Right ventricle myocardium superior (tissue), 1 donor: Measurements from ENCODE around the gene PTBP3. TPM values are rescaled to one million over a fixed set of nuclear protein-coding genes. Genes with fewer than 3 reads are reported as not detected.
"Not testable (repeated sequence)": the region's sequence is repeated elsewhere in the genome, so short reads cannot be mapped to it uniquely, and the experiment has no call there.

ENCODE experiments used
- ATAC-seq: fragments of 200-7000 bp; cut with Tn5 transposase; one replicate; pipeline ENCODE4 v1.9.1; 2020; ENCODE audit warnings: mild to moderate bottlenecking; ENCODE audit not compliant: poor library complexity
- DNase-seq: peaks from one replicate; pipeline ENCODE4 v3.0.0-alpha.2; 2020
- intact Hi-C: fragments of 100-400 bp; cut with DNase I; formaldehyde crosslinking; loops from one replicate; pipeline ENCODE4 v1.11.2; 2022
- long read RNA-seq: library from polyadenylated mRNA; unstranded; transcript quantifications from one replicate; pipeline ENCODE4 v2.0.0, GENCODE V29; 2021
- total RNA-seq: library from RNA; stranded (reverse); fragmentation: NEBNext Ultra II Directional; extraction: Animal tissue kit (Norgen Biotek cat#: 25700); gene quantifications from one replicate; pipeline ENCODE4 v1.2.1, GENCODE V29; 2021
- donor health status: DM: no; HTN: yes; CAD: no; lungs with severe emphysema.

PTBP3 gene
- total RNA-seq: 13.7 TPM
- long read RNA-seq, partial matches to known transcripts: 1 of 3 reads
- long read RNA-seq, other reads (novel, unspliced or antisense): 2 of 3 reads

- DNase-seq (peak; percentile 89), ATAC-seq (peak; percentile 83)
- intact Hi-C loops: no loop called here
Observed at GRCh38 chr9:112332977-112333638, at the start of gene PTBP3. Gene PTBP3, minus strand, starts transcription at chr9:112333619. Its CDS starts 35,754 bp downstream, at chr9:112297865.

DNA sequence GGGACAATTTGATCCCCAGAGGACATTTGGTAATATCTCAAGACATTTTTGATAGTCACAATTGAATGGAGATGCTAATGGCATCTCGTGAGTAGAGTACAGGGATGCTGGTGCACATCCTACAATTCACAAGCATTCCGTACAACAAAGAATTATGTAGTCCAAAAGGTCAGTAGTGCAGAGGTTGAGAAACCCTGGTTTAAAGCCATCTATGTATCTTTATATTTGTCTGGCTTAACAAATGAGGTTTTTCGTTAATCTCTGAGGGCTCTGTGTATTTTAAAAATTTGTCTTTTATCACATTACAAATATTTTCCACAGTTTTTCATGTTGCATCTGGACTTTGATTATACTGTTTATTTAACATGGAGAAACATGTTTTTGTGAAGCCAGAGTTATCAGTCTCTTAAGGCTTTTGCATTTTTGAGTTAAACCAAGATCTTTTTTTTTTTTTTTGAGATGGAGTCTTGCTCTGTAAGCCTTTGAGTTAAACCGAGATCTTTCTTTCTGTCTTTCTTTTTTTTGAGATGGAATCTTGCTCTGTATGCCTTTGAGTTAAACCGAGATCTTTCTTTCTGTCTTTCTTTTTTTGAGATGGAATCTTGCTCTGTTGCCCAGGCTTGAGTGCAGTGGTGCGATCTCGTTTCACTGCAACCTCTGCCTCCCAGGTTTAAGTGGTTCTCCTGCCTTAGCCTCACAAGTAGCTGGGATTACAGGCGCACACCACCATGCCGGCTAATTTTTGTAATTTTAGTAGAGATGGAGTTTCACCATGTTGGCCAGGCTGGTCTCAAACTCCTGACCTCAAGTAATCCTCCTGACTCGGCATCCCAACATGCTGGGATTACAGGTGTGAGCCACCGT, 49.3 kb upstream of the PTBP3 start:
- ATAC-seq (no peak), DNase-seq (no peak)
- intact Hi-C loops: no loop called here

GRCh38 chr9:112382066-112382465, 48.6 kb upstream of the PTBP3 start:
- no peak for ATAC-seq
- intact Hi-C loops: no loop called here

GRCh38 chr9:112380825-112381221, 47.4 kb upstream of the PTBP3 start:
- DNase-seq: no peak
- peak; percentile 30 for ATAC-seq
- intact Hi-C loops: no loop called here

More at GRCh38 chr9:112382066-112382465, 48.6 kb upstream of the PTBP3 start:
- DNase-seq: no peak

DNA sequence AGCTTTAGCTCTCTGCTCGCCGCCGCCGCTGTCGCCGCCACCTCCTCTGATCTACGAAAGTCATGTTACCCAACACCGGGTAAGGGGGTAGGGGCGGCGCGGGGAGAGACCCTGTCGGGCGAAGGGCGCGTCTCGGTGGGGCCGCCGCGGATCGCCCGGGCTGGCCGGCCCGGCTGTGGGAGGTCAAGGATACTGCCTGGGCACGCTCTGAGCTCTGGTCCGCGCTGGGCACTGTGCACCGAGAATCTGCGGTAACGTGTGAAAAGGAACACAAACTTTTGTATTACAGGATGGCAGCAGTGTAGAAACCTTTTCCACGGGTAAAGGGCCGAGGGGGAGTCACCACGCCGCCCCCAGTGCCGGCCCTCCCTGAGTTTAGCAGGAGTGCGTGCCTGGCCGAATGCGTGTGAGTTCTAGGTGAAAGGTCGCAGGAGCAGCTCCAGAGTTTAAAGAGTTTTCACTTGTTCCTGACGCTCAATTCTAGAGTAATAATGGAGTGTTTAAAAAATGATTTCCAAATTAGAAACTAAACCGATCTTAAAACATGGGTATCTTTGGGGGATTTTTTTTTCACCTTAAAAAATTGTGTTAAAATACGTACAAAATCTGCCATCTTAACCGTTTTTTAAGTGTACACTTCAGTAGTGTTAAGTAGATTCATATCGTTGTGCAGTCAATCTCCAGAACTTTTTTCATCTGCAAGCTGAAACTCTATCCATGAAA, 46.8 kb upstream of the PTBP3 start, which contains the start of gene HSDL2:
Gene HSDL2 (plus strand): TSS at position 7 of the 723 bp plus-strand sequence. CDS start 56 bp downstream, at position 63.
- ATAC-seq (peak; percentile 55), DNase-seq (peak; percentile 72)
- intact Hi-C loops: no loop called here

GRCh38 chr9:112379177-112380101, 46.0 kb upstream of the PTBP3 start:
- intact Hi-C loops: no loop called here
- peak; percentile 96 for ATAC-seq
- DNase-seq: peak; percentile 100

DNA sequence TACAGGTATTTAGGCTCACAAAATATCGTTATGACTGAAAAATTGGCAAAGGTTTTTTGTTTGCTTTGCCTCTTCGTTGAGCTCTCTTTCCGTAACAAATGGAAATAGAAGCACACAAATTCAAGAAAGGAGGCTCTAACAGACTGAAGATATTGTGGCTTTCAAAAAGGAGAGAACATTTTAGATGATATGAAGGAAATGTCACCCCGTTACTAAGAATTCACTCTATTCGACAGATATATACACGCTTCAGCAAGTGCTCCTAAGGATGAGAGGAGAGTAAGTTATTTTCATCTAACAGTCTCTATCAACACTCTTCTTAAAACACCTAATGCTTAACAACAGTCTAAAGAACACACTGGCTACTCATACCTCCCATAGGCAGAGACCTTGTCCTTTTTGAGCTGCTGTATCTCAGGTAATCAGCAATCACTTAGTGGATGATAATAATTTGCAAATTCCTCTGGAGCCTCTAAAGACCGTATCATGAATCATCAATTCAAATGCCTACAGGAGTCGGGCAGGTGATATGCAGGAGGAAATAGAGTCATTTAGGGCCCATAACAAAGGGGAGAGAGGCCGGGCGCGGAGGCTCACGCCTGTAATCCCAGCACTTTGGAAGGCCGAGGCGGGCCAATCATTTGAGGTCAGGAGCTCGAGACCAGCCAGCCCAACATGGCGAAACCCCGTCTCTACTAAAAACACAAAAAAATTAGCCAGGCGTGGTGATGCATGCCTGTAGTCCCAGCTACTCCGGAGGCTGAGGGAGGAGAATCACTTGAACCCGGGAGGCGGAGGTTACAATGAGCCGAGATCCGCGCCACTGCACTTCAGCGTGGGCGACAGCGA, 45.1 kb upstream of the PTBP3 start:
- intact Hi-C loops: no loop called here
- DNase-seq (peak; percentile 54), ATAC-seq (no peak)

- ATAC-seq (no peak), DNase-seq (no peak)
- intact Hi-C loops: no loop called here
Observed at GRCh38 chr9:112377684-112378327, 44.4 kb upstream of the PTBP3 start.

GRCh38 chr9:112377087-112377486, 43.7 kb upstream of the PTBP3 start:
- ATAC-seq (no peak), DNase-seq (no peak)
- intact Hi-C loops: no loop called here

DNA sequence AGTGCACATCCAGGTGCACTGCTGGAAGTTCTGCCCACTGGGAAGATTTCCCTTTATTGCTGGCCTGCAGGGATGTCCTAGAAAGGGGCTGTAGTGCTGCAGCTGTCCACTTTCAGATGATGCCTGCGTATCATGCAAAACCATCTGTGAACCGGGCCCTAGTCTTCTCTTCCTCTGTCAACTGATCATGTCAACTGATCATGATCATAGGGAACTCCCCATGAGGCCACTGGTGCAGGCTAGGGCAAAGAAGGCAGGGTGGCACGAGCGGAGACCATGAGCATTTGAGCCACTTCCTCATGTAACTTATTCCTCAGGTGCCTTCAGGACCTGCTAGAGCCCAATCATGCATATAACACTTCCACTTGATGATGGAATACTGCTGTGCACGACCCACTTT, 41.9 kb upstream of the PTBP3 start:
- ATAC-seq (no peak), DNase-seq (no peak)
- intact Hi-C loops: no loop called here

- ATAC-seq, intact Hi-C loops, DNase-seq: not testable (repeated sequence)
Observed at GRCh38 chr9:112374232-112374631, 40.8 kb upstream of the PTBP3 start.

DNA sequence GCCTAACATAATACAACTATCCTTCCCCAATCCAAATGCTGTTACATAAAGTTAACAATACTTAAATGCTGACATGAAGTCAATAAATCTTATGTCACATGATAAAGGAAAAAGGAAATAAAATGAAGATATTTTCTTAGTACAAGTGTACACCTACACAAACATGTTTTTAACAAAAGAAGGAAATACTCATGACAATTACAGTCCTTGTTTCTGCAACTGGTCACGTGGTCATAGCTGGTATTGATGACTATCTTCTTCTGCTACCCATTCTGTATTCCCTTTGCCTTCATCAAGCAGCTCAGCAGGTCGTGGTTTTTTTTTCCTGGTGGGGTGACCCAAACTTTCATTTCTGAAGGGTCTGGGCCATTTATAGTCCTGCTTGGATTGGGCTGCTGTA, 40.2 kb upstream of the PTBP3 start:
- ATAC-seq, DNase-seq, intact Hi-C loops: not testable (repeated sequence)

- intact Hi-C loops: no loop called here
- DNase-seq: no peak
- ATAC-seq: no peak
Observed at GRCh38 chr9:112371060-112371459, 37.6 kb upstream of the PTBP3 start.

DNA sequence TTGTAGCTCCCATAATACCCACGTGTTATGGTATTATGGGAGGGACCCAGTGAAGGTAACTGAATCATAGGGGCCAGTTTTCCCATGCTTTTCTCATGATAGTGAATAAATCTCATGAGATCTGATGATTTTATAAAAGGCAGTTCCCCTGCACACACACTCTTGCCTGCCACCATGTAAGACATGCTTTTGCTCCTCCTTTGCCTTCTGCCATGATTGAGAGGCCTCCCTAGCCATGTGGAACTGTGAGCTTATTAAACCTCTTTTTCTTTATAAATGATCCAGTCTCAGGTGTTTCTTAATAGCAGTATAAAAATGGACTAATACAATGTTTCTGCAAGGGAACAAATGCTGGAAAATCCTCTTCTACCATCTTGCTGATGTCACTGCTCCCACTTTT, 36.4 kb upstream of the PTBP3 start:
- no peak for ATAC-seq
- no peak for DNase-seq
- intact Hi-C loops: loop anchor here (10.0 kb wide), 1 partner anchor 615 kb away; no protein-coding TSS in a partner anchor

- no peak for ATAC-seq
- no peak for DNase-seq
- intact Hi-C loops: loop anchor here (10.0 kb wide), 1 partner anchor 613 kb away; no protein-coding TSS in a partner anchor
Observed at GRCh38 chr9:112367465-112367864, 34.0 kb upstream of the PTBP3 start.

- ATAC-seq (no peak), DNase-seq (no peak)
- intact Hi-C loops: loop anchor here (10.0 kb wide), 1 partner anchor 612 kb away; no protein-coding TSS in a partner anchor
Observed at GRCh38 chr9:112366591-112366990, 33.2 kb upstream of the PTBP3 start.
